Neuron (in vitro differentiated cells): ENCODE measurements around the gene IGFBP5.

ENCODE experiments used
- H2AFZ ChIP-seq: one replicate; pipeline ENCODE4 v1.6.1; 2013; ENCODE audit warnings: low read depth, mild to moderate bottlenecking, inconsistent platforms, low read length, moderate library complexity
- H3K27me3 ChIP-seq: one replicate; pipeline ENCODE4 v1.6.1; 2013; ENCODE audit warnings: low read length; ENCODE audit not compliant: insufficient read depth
- H3K36me3 ChIP-seq: one replicate; pipeline ENCODE4 v1.6.1; 2013; ENCODE audit warnings: low read length; ENCODE audit not compliant: insufficient read depth
- H3K4me1 ChIP-seq: one replicate; pipeline ENCODE4 v1.6.1; 2013; ENCODE audit warnings: low read length; ENCODE audit not compliant: insufficient read depth
- H3K4me3 ChIP-seq: 2 replicates; pipeline ENCODE4 v1.5.1; 2013; ENCODE audit warnings: mild to moderate bottlenecking, low read length, moderate library complexity
- H3K9me3 ChIP-seq: one replicate; pipeline ENCODE4 v1.6.1; 2013; ENCODE audit warnings: low read length

Gene IGFBP5

GRCh38 chr2:216690853-216691741 is 4.3 kb downstream of the IGFBP5 start:
- H3K4me3 ChIP-seq: peak overlapping the region; percentile 35
- H3K4me1 ChIP-seq: peaks cover 47% of the 10 kb centered on the region

DNA sequence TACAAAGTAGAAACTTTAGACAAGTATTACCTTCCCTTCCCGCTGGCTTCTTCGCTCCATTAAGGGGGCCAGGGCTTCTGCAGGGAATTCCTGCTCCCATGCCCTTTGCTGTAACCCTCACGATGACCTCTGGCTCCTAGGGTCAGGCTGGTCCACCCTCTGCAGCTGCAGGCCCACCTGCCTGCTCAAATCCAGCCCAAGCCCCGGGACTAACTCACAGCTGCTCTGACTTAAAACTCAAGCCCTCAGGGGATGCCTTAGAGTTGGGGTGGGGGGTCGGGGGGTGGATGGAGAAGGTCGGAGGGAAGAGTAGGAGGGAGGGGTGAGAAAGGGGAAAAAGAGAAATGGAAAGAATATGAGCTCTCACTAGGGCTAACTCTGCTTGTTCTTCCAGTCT is 4.9 kb downstream of the IGFBP5 start:
- H3K9me3 ChIP-seq: no peaks in the 10 kb centered on the region
- peaks cover 3% of the 10 kb centered on the region for H3K36me3 ChIP-seq
- peaks cover 41% of the 10 kb centered on the region for H3K4me1 ChIP-seq
- no peak overlapping the region for H3K4me3 ChIP-seq
- H3K27me3 ChIP-seq: no peaks in the 10 kb centered on the region
- H2AFZ ChIP-seq: no peak overlapping the region

More at GRCh38 chr2:216690853-216691741, 4.3 kb downstream of the IGFBP5 start:
- no peaks in the 10 kb centered on the region for H3K27me3 ChIP-seq
- H3K36me3 ChIP-seq: peaks cover 3% of the 10 kb centered on the region
- no peaks in the 10 kb centered on the region for H3K9me3 ChIP-seq
- H2AFZ ChIP-seq: peak overlapping the region; percentile 20

- no peak overlapping the region for H3K4me3 ChIP-seq
- H3K36me3 ChIP-seq: peaks cover 3% of the 10 kb centered on the region
- no peaks in the 10 kb centered on the region for H3K27me3 ChIP-seq
Measured at GRCh38 chr2:216689397-216689796, 6.0 kb downstream of the IGFBP5 start.

DNA sequence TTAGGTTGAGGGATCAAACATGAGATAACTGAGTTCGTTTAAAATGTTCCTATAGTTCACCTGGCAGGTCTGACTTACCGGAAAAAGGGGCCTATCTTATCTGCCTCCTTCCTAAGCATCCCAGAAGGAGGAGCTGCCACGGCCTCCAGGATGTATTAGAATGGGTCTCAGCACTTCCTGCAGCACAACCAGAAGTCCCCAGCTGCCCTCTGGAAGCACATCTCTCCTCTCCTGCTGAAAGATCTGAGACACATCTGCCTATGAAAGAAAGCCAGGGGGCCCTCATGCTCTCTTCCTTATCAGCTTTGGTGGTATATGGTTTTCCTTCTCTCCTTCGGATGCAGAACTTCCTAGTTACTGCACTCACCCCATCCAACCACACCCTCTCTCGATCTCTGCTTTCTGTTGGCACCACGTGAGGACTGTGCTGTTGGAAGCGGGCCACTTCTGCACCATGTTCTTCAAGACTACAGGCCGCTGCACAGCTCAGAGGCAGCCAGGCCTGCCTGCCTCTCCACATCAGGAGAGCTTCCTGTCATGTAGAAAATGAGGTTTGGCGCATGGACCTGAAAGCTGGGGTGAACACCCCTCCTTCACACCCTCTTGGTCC is 6.5 kb downstream of the IGFBP5 start:
- no peaks in the 10 kb centered on the region for H3K27me3 ChIP-seq
- peaks cover 3% of the 10 kb centered on the region for H3K36me3 ChIP-seq
- H3K9me3 ChIP-seq: no peaks in the 10 kb centered on the region
- no peak overlapping the region for H2AFZ ChIP-seq
- no peak overlapping the region for H3K4me3 ChIP-seq
- peaks cover 31% of the 10 kb centered on the region for H3K4me1 ChIP-seq

More at GRCh38 chr2:216689397-216689796, 6.0 kb downstream of the IGFBP5 start:
- Histone ChIP-seq H3K9me3 (no peaks in the 10 kb centered on the region), H3K4me1 (peaks cover 31% of the 10 kb centered on the region), H2AFZ (no peak overlapping the region)

DNA sequence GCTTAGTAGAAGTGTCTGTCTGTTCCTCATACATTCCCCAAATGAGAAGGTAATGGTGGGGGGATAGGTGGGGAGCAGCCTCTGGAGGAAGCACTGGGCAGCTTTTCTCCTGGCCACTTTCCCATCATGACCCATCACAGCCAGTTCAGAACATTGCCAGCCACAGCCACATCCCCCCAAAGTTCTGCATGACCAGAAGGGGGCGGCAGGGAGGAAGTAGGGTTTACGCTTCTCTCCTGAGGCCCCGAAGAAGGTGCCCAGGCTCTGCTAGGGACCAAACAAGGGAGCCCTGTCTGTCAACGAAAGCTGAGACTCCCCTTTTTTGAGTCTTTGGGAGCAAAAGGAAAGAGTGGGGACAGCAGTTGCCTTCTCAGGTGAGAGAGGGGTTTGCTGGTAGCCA is 7.7 kb downstream of the IGFBP5 start:
- Histone ChIP-seq H3K9me3 (no peaks in the 10 kb centered on the region), H3K36me3 (peaks cover 3% of the 10 kb centered on the region), H3K4me3 (no peak overlapping the region), H3K27me3 (no peaks in the 10 kb centered on the region), H3K4me1 (peaks cover 22% of the 10 kb centered on the region), H2AFZ (no peak overlapping the region)

GRCh38 chr2:216687111-216687510 is 8.2 kb downstream of the IGFBP5 start:
- no peaks in the 10 kb centered on the region for H3K9me3 ChIP-seq
- peaks cover 3% of the 10 kb centered on the region for H3K36me3 ChIP-seq
- no peak overlapping the region for H2AFZ ChIP-seq
- H3K4me3 ChIP-seq: no peak overlapping the region
- H3K27me3 ChIP-seq: no peaks in the 10 kb centered on the region
- H3K4me1 ChIP-seq: peaks cover 18% of the 10 kb centered on the region

GRCh38 chr2:216685327-216685875 is 9.9 kb downstream of the IGFBP5 start:
- Histone ChIP-seq H3K4me1 (peaks cover 6% of the 10 kb centered on the region), H3K27me3 (no peaks in the 10 kb centered on the region), H3K36me3 (peaks cover 3% of the 10 kb centered on the region)

GRCh38 chr2:216683846-216684245 is 11.5 kb downstream of the IGFBP5 start:
- H3K36me3 ChIP-seq: peaks cover 3% of the 10 kb centered on the region

More at GRCh38 chr2:216685327-216685875, 9.9 kb downstream of the IGFBP5 start:
- Histone ChIP-seq H2AFZ (no peak overlapping the region), H3K4me3 (no peak overlapping the region), H3K9me3 (no peaks in the 10 kb centered on the region)

GRCh38 chr2:216681683-216682082 is 13.7 kb downstream of the IGFBP5 start:
- H2AFZ ChIP-seq: no peak overlapping the region
- H3K36me3 ChIP-seq: peaks cover 7% of the 10 kb centered on the region
- no peaks in the 10 kb centered on the region for H3K9me3 ChIP-seq
- no peak overlapping the region for H3K4me3 ChIP-seq
- no peaks in the 10 kb centered on the region for H3K27me3 ChIP-seq
- H3K4me1 ChIP-seq: no peaks in the 10 kb centered on the region

More at GRCh38 chr2:216683846-216684245, 11.5 kb downstream of the IGFBP5 start:
- no peak overlapping the region for H3K4me3 ChIP-seq
- H3K27me3 ChIP-seq: no peaks in the 10 kb centered on the region
- no peaks in the 10 kb centered on the region for H3K4me1 ChIP-seq
- no peaks in the 10 kb centered on the region for H3K9me3 ChIP-seq
- no peak overlapping the region for H2AFZ ChIP-seq

DNA sequence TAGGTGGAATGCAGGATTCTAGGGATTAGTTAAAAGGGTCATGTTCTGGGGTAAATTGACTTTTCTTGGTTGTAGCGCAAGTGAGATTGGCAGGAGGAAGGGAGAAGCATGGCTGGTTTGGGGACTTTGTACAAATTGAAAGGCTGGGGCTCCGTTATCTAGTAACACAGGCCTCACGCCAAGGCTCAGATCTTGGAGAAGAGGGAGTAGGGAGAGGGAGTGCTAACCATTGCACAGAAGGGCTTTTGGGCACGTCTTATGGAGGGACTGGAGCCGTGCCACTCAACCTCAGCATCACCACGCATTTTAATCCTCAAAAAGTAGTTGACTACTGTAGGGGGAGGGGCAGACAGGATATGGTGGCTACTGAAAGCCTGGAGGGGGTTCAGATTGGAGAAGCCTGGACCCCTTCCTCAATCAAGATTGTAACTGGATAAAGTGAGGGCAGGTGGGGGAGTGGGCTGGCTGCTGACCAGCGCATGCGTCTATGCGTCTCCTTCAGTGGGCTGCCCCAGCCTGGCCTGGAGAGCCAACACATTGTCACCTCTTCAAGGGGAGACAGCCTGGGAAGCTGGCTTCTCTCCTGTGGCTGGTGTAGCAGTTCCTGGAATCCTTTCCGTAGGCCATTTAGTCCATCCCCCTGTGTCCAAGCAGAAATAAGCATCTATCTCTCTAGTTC is 14.3 kb downstream of the IGFBP5 start:
- Histone ChIP-seq H3K4me3 (no peak overlapping the region), H3K36me3 (peaks cover 9% of the 10 kb centered on the region), H3K27me3 (no peaks in the 10 kb centered on the region), H3K9me3 (no peaks in the 10 kb centered on the region), H2AFZ (no peak overlapping the region), H3K4me1 (no peaks in the 10 kb centered on the region)

DNA sequence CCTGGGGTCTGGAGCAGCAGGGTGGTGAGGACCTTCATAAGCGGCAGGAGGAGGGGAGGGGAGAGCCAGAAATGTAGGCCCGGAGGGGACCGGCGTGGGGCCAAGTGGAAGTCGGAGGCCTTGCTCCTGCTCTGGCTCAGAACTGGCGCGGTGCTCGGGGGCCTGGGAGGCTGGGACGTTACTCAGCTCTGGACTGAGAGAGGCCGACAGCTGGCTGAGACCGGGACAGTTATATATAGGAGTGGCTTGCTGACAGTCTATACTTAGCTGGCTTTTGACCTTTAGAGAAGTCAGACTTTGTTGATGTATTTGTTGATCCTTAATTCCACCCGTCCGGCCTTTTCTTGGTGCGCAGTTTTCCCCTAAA is 15.7 kb downstream of the IGFBP5 start:
- no peaks in the 10 kb centered on the region for H3K27me3 ChIP-seq
- H3K4me1 ChIP-seq: no peaks in the 10 kb centered on the region
- no peak overlapping the region for H3K4me3 ChIP-seq
- peaks cover 10% of the 10 kb centered on the region for H3K36me3 ChIP-seq
- no peak overlapping the region for H2AFZ ChIP-seq
- no peaks in the 10 kb centered on the region for H3K9me3 ChIP-seq

- Histone ChIP-seq H3K4me3 (no peak overlapping the region), H3K36me3 (peaks cover 10% of the 10 kb centered on the region), H2AFZ (no peak overlapping the region), H3K27me3 (no peaks in the 10 kb centered on the region), H3K9me3 (no peaks in the 10 kb centered on the region), H3K4me1 (no peaks in the 10 kb centered on the region)
Measured at GRCh38 chr2:216678813-216679657, 16.3 kb downstream of the IGFBP5 start.
